Stimulated activated CD8-positive, alpha-beta memory T cell treated with anti-CD3 and anti-CD28 coated beads, Interleukin-4, amount 100 ng/mL, for 1 hour (primary cell): ENCODE results near the gene SLC12A4.
A peak's percentile ranks its signal among the peaks of the same experiment; 100 is the strongest.
"Not testable (repeated sequence)": the region's sequence is repeated elsewhere in the genome, so short reads cannot be mapped to it uniquely, and the experiment has no call there.

Experiments
- DNase-seq, 2 donors: peaks; one replicate each; pipeline ENCODE4 v3.0.0-alpha.2; 2020; ENCODE audit warnings: low read depth in 2 of 2, low spot score in 1 of 2

SLC12A4 gene

DNA sequence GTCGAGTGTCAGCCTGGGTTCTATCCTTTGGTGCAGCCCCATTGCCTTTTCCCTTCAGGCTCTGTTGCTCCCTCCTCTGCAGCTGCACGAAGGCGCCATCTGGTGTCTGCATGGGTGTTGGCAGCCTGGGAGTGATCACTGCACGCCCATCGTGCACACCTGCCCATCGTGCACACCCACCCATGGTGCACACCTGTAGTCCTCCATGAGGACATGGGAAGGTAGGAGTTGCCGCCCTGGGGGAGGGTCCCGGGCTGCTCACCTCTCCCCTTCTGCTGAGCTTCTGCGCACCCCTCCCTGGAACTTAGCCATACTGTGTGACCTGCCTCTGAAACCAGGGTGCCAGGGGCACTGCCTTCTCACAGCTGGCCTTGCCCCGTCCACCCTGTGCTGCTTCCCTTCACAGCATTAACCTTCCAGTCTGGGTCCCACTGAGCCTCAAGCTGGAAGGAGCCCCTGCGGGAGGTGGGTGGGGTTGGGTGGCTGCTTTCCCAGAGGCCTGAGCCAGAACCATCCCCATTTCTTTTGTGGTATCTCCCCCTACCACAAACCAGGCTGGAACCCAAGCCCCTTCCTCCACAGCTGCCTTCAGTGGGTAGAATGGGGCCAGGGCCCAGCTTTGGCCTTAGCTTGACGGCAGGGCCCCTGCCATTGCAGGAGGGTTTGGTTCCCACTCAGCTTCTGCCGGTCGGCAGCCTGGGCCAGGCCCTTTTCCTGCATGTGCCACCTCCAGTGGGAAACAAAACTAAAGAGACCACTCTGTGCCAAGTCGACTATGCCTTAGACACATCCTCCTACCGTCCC lies 39.7 kb downstream of the SLC12A4 start:
- peak; percentile 51 to 58 for DNase-seq

DNA sequence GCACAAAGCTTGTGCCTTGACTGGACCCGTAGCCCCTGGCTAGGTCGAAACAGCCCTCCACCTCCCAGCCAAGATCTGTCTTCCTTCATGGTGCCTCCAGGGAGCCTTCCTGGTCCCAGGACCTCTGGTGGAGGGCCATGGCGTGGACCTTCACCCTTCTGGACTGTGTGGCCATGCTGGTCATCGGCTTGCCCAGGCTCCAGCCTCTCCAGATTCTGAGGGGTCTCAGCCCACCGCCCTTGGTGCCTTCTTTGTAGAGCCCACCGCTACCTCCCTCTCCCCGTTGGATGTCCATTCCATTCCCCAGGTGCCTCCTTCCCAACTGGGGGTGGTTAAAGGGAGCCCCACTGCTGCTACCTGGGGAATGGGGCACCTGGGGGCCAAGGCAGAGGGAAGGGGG lies 40.3 kb downstream of the SLC12A4 start:
- DNase-seq = no peak

DNA sequence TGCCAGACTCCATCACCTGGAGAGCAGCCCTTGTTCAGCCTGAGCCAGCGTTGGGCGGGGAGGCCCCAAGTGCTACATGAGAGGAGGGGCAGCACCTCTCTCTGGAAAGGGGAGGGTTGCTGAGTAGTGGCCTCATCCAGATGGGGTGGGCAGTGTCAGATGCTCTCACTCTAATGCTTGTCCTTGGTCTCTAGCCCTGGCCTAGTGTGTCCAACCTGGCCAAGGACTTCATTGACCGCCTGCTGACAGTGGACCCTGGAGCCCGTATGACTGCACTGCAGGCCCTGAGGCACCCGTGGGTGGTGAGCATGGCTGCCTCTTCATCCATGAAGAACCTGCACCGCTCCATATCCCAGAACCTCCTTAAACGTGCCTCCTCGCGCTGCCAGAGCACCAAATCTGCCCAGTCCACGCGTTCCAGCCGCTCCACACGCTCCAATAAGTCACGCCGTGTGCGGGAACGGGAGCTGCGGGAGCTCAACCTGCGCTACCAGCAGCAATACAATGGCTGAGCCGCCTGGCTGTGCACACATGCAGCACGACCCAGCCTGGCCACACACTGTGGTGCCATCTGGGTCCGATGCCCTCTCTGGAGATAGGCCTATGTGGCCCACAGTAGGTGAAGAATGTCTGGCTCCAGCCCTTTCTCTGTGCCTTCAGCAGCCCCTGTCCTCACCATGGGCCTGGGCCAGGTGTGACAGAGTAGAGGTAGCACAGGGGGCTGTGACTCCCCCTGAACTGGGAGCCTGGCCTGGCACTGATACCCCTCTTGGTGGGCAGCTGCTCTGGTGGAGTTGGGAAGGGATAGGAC lies 41.1 kb downstream of the SLC12A4 start:
- DNase-seq = no peak

DNA sequence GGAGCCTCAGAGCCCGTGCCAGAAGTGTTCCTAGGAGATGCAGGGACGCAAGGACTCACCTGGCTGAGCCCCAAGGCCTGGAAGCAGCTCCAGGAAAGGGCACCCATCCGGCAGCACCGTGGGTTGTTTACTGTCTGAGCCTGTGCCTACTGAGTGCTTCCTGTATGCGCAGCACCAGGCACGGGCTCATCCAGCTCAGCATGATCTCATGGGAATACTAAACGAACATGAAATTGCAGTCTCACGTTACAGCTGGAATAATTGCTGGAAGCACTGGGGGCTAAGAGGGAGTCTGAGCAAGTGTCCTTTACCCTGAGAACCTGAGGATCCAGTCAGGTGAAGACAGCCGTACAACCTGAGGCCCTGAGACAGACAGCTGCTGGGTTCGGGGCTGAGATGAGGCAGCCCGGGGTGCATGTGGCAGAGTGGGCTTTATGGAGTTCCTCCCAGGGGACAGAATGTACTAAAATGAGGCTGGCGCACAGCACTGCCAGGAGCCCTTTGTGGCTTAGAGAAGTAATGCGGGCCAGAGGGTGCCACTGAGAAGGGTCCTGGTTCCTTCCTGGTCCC lies 42.2 kb downstream of the SLC12A4 start:
- DNase-seq = no peak

DNA sequence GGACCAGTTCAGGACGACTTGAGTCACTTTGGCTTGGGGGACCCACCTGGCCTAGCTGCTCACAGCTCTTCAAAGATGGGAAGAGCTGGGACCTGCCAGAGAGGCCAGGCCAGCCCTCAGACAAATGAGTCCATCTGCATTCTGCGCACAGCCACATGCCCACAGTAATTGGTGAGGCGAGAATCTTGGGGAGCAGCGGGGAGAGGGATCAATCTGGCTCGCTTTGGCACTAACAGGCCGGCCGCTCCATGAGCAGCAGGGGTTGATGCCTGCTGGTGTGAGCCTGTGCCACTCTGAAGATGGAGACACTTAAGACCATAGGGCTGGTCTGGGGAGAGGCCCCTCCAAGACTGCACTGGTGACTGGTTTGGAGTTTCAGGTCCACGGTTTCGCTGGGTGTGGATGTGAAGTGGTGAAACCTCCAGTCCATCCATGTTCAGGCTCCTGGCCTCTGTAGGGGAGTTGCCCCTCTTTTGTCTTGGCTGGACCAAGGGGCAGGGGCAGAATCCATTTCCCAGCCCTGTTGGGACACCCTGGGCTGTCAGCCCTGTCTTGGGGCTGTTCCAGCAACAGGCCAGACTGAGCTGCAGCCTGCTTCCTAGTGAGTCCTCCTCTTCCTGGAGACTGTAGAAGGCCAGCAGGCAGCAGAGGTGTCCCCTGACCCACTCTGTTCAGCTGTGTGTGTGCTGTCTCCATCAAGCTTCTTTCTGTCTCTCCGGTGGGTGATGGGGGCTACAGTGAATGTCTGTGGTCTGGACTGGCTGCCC lies 44.1 kb downstream of the SLC12A4 start:
- no peak for DNase-seq

DNA sequence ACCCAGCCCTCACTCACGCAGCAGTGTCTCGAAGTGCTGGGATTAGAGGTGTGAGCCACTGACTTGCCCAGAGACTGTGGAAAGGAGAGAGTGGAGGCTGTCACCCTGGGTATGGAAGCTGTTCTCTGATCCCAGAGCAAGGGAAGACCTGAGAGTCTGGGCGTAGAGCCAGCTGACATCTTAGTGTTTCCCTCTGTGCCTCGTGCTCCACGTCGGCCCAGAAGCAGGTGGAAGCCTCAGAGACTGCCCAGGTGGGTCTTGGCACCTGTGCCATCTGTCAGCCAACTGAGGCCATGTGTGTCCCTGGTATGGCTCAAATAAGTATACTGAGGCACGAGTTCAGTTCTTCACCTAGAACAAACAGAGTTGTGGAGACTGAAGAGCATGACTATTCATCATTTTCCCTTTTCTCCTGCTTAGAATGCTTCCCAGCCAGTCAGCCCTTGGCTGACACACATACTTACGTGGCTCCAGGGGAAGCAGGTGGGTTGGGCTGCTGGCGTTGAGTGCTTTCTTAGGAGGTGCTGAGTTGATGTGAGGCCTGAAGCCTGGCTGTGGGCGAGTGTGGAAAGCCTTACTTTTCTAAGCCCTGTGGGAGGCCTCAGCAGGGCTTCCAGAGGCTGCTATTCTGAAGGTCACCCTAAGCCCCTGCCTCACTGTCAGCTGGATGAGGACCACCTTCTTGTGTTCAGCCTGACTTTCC lies 44.9 kb downstream of the SLC12A4 start:
- no peak for DNase-seq

DNA sequence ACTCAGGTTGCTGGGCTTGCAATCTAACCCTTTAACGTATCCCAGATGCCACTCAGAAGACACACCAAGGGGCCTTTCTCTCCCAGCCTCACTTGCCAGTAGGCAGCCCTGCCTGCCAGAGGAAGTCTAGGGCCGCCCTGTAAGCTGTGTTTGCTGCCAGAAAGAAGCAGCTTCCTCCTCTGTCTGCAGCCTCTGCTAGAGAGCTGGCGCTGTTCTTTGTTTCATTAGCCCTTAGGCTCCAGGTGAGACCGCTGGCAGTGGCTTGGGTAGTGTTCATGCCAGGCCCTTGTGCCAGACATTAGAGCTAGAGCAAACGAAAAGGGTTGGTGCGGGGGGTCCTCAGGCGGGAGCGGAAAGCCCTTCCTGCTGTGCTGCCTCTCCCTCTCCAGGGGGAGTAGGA lies 45.7 kb downstream of the SLC12A4 start:
- no peak for DNase-seq

DNA sequence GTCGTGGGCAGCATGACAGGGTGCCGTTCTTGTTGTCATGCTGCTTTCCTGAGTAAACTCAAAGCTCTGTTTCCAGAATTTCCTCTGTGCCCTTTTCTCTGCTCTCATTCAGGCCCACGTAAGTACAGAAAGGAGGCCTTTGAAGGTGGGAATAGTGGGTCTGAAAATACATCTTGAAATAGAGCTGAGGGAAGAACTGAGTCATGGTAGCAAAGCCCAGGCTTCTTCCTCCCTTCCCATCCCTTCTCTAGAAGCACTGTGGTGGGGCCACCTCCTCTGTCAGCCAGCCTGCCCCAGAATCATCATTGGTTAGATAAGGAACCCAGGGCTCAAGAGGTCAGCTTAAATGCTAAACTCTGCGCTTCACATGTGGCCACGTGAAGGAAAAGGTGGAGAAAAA lies 46.2 kb downstream of the SLC12A4 start:
- no peak for DNase-seq

DNA sequence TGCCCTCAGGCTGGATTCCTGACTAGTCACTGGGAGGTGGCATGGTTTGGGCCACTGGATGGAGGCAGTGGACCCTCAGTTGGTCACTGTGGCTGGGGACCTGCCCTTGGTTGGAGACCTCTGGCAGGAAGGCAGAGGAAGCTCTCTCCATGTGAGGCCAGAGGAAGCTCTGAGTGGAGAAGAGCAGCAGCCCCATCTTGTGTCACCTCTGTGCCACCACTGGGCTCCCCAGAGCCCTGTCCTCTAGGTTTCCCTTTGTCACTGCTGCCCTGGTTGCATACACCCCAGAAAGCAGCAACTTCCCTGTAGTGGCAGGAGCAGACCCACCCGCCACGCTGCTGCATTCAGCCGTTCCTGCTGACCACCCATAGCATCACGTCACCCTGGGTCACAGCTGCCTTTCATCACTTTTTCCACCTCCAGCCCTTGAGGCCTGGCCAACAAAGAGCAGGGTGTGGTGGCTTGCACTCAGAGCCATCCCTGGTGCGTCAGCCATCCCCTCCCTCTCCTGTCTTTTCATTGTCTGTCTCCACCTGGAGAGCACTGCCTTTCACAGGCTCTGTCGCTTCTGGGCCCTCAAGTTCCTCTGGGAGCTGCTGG lies 48.7 kb downstream of the SLC12A4 start:
- no peak for DNase-seq

DNA sequence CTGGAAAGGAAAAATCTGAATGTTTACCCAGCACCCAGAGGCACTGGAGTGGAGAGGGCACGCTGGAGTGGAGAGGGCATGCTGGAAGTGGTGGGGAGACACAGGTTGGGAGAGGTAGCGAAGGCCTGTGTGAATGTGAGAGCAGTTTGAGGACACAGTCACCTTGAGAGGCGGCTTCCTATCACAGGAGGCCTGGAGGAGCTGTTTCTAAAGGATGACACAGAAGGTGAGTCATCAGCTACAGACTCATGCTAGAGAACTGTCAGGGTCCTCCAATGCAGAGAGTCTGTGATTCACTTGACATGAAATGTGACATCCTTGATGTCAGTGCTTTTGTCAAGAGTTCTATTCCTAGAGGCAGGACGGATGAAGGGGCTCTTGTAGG lies 50.6 kb downstream of the SLC12A4 start:
- no peak for DNase-seq

DNA sequence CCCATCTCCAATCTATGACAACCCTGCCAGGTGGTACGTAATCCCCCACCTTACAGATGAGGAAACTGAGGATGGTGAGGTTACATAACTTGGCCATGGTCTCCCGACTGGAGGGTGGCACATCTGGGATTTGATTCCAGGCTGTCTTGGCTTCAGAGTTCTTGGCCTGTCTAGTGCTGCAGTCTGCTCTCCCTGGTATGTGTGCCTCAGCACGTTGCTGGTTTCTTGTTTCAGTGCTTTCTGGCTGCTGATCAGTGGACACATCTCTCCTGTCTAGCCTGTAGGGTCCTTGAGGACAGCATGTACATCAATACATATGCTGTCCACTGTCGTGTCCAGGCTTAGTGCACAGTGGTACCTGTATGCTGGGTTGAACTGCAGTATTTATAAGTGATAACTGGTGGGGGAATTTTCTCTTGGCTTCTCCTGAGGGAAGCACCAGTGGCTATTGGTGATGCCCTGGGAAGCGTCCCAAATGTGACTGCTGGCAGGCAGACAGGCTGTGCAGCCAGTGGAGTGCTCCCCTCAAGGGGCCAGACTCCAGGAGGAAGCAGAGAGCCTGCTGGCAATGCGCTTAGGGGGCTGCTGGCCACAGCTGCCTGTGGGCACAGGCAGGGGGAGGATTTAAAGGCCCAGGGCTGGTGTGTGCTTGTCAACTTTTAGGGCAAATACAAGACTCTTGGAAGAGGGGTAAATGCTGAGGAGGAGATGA lies 51.1 kb downstream of the SLC12A4 start:
- no peak for DNase-seq

DNA sequence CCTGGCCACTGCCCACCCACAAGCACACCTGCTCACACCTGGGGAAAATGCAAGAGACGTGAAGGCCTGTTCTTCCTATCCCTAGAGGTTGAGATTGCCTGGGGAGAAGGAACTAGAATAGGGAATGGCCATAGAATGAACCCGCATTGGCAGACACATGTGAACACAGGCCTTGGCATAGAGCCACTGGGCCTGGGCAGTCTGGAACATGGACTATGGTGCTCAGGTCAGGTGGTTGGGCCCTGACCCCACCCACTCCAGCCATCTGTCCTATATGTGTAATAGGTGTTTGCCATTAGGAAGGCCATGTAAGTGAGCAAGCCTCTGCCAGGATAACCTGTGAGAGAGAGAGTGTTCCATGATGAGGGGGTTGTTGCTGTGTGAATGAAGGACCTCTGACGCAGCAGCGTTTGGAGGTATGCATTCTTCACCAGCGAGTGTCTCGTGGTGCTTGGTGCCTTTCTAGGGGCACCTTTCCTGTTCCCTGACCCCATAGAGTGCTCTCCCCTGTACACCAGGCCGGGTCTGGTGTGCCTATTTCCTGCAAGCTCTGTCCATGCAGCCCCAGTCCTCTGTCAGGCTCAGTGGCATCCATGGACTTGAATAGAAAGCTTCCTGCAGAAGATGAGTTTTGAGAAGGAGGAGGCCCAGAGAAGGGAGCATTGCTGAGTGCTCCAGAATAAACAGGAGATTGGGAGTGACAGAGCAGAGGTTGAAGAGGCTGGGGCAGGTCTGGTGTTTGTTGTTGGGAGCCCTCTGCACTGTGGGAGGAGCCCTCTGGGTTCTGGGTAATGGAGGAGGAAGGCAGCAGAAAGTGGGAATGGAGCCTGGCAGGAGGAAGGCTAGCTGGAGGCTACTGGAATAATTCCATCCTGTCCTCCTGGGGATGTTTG lies 52.4 kb downstream of the SLC12A4 start:
- no peak for DNase-seq

DNA sequence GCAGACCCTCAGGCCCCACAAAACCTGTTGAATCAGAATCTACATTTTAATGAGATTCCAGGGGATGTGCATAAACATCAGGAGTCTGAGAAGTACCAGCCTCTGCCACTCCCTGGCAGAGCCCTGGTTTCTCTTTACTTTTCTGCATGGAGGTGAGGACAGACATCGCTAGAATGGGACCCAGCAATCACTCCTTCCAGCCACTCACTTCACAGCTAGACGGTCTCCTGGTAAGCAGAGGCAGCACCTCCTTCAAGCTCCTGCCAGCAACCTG lies 53.0 kb downstream of the SLC12A4 start:
- not testable (repeated sequence) for DNase-seq

DNA sequence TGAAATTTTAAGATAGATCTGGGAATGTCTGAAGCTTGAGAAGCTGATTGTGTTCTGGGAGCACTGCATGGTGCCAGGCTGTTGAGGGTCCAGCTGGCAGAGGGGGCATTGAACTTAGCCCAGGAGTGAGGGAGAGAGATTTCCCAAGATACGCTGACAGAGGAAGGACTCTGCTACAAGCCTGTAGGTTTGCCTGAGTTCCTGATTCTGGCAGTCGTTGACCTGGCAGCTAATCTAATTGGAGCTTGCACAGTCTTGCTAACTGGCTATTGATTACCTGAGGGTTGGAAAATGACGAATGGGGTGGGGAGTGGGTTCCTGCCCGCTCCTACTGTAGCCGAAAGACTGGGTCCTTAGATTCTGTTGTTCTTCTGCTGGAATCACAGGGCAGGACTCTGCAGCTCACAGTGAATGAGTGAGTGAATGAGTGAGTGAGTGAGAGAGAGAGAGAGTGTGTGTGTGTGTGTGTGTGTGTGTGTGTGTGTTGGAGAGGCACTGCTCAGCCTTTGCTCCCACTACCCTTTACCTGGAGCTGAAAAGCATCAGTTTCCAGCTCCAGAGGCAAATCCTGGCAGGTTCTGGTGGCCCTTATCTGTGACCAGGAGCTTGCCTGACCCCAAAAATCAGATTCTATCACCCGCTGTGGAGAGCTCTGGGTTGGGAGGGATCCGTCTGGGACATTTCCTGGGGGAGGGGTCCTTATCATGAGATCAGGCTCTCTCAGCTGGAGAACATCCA lies 53.5 kb downstream of the SLC12A4 start:
- DNase-seq = no peak

DNA sequence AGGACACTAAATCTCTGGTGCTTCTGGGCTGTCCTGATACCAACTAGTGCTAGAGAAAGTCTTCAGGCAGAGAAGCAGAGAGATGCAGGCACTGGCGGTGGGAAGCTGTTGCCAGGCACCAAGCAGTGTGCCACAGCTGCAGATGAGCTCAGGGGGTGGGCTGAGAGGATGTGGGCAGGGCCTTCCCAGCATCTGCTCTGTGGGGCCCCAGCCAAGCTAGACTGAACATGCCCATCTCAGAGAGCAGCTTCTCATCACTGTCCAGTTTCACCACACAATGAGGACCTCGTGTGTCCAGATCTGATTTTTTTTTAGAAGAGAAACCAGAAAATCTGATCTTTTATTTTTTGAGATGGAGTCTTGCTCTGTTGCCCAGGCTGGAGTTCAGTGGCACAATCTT lies 58.3 kb downstream of the SLC12A4 start:
- DNase-seq = no peak

DNA sequence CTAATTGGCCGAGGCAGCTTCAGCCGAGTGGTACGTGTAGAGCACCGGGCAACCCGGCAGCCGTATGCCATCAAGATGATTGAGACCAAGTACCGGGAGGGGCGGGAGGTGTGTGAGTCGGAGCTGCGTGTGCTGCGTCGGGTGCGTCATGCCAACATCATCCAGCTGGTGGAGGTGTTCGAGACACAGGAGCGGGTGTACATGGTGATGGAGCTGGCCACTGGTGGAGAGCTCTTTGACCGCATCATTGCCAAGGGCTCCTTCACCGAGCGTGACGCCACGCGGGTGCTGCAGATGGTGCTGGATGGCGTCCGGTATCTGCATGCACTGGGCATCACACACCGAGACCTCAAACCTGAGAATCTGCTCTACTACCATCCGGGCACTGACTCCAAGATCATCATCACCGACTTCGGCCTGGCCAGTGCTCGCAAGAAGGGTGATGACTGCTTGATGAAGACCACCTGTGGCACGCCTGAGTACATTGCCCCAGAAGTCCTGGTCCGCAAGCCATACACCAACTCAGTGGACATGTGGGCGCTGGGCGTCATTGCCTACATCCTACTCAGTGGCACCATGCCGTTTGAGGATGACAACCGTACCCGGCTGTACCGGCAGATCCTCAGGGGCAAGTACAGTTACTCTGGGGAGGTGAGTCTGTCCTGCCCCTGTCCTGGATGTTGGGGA lies 59.2 kb downstream of the SLC12A4 start:
- DNase-seq = no peak

DNA sequence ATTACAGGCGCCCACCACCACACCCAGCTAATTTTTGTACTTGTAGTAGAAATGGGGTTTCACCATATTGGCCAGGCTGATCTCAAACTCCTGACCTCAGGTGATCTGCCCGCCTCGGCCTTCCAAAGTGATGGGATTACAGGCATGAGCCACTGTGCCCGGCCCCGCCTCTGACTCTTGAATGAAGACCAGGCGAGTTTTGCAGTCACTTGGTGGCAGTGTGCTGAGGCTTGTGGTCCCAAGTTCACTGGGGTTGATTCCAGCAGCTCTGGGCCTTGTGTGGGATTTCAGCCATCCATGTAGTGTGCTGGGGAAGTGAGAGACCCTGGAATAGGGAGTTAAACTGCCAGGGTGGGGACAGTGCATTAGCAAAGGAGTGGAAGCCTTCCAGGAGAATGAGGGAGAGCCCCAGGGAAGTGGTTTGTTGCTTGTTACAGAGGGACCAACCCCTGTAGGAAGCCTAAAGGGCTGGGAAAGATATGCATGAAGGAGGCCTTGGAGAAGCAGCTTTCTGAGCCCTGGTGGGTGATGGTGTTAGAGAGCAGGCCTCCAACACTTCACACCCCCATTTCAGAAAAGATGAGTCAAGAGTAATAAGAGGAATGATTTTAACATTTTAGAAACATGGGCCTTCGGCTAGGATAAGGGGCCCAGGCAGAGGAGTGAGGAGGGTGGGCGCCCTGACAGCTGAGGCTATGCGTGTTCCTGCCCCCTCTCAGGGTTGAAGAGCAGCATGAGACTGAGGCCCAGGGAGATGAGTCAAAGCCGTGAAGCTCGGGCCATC lies 60.8 kb downstream of the SLC12A4 start:
- DNase-seq = no peak
